HG02938 (cell line): ENCODE measurements around the gene ENTPD5.

Experiments used
- ATAC-seq: cut with Tn5 transposase; IDR thresholded peaks from one replicate; pipeline ENCODE4 v1.9.1; 2021; ENCODE audit warnings: mild to moderate bottlenecking, moderate library complexity; ENCODE audit not compliant: unreplicated experiment

ENTPD5 gene

GRCh38 chr14:74018586-74019407 is at the start of gene ENTPD5, which contains the start of gene BBOF1:
Gene ENTPD5 (minus strand): TSS chr14:74019288. CDS start chr14:73988102, 31,186 bp downstream.
Gene BBOF1 (plus strand): TSS chr14:74019349. CDS start chr14:74019479, 130 bp downstream.
- ATAC-seq: peak; percentile 71

GRCh38 chr14:74065746-74066575 is 46.9 kb upstream of the ENTPD5 start:
- ATAC-seq: no peak

- no peak for ATAC-seq
Measured at GRCh38 chr14:74064883-74065282, 45.8 kb upstream of the ENTPD5 start.

- no peak for ATAC-seq
Measured at GRCh38 chr14:74064426-74064825, 45.3 kb upstream of the ENTPD5 start.

- no peak for ATAC-seq
Measured at GRCh38 chr14:74062809-74063150, 43.7 kb upstream of the ENTPD5 start.

- no peak for ATAC-seq
Measured at GRCh38 chr14:74049876-74050495, 30.9 kb upstream of the ENTPD5 start.

- no peak for ATAC-seq
Measured at GRCh38 chr14:74048281-74048680, 29.2 kb upstream of the ENTPD5 start.

- no peak for ATAC-seq
Measured at GRCh38 chr14:74045522-74045921, 26.4 kb upstream of the ENTPD5 start.

- ATAC-seq: no peak
Measured at GRCh38 chr14:74042296-74042695, 23.2 kb upstream of the ENTPD5 start.

- ATAC-seq: no peak
Measured at GRCh38 chr14:74038020-74038859, 19.2 kb upstream of the ENTPD5 start.

- no peak for ATAC-seq
Measured at GRCh38 chr14:74035556-74035955, 16.5 kb upstream of the ENTPD5 start.

- ATAC-seq: no peak
Measured at GRCh38 chr14:74034572-74034971, 15.5 kb upstream of the ENTPD5 start.

- no peak for ATAC-seq
Measured at GRCh38 chr14:74029136-74029535, 10.0 kb upstream of the ENTPD5 start.

- no peak for ATAC-seq
Measured at GRCh38 chr14:74022346-74022745, 3.3 kb upstream of the ENTPD5 start.

GRCh38 chr14:74019408-74020137 is 485 bp upstream of the ENTPD5 start:
- ATAC-seq: peak; percentile 25

GRCh38 chr14:74018174-74018585 is 908 bp downstream of the ENTPD5 start:
- no peak for ATAC-seq

GRCh38 chr14:74015963-74016362 is 3.1 kb downstream of the ENTPD5 start:
- no peak for ATAC-seq

GRCh38 chr14:74015176-74015575 is 3.9 kb downstream of the ENTPD5 start:
- no peak for ATAC-seq

- ATAC-seq: no peak
Measured at GRCh38 chr14:74014299-74014698, 4.8 kb downstream of the ENTPD5 start.
